ENCODE measurements around the gene PLEKHG4B. TPM values are rescaled to one million over a fixed set of nuclear protein-coding genes. Genes with fewer than 3 reads are reported as not detected.
"Not testable (repeated sequence)": the region's sequence is repeated elsewhere in the genome, so short reads cannot be mapped to it uniquely, and the experiment has no call there.

PLEKHG4B gene
- total RNA-seq, 1 experiment from 2014 or later, result 9.9 TPM

DNA sequence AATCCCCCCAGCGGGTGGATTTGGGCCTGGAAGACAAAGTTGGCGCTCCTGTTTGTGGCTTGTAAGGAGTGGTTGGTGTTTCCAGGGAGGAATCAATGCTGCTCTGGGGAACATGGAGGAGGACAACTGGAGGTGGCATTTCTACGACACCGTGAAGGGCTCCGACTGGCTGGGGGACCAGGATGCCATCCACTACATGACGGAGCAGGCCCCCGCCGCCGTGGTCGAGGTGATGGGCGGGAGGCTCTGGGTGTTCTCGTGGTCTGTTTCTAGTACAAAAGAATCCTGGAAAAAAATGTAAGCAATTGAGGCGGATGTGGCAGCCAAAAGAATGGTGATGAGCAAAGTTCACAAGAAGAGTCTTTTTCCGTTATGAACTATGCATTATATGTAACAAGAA lies 133.4 kb downstream of the PLEKHG4B start:
- DNase-seq (ENCODE audit: low read depth), result no peak

DNA sequence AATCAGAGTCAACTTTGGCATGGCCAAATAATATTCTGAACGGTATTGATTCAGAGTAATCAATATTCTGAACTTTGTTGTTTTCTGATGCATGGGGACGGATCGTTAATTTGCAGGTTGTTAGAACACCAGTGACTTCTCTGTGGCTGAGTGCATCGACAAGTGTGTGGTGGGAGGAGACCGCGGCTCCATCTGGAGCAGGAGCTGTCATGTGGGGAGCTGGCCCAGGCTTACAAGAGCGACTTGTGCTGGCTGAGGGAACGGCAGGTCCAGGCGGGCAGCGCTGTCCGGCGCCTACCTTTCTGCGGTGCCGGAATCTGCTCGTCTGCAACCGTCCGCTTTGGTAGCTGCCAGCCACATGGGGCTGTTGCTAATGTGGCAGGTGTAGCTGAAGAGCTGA lies 135.4 kb downstream of the PLEKHG4B start:
- DNase-seq (ENCODE audit: low read depth), result not testable (repeated sequence)

DNA sequence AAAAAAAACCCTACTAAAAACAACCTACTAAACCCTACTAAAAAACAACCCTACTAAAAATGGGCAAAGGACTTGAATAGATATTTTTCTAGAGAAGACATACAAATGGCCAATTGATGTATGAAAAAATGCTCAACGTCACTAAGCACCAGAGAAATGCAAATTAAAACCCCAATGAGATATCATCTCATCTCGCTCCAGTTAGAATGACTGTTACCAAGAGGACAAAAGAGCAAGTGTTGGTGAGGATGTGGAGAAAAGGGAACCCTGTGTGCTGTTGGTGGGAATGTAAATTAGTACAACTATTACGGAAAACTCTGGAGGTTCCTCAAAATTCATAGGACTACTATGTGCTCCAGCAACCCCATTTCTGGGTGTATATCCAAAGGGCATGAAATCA lies 136.9 kb downstream of the PLEKHG4B start:
- no peak for DNase-seq (ENCODE audit: low read depth)

DNA sequence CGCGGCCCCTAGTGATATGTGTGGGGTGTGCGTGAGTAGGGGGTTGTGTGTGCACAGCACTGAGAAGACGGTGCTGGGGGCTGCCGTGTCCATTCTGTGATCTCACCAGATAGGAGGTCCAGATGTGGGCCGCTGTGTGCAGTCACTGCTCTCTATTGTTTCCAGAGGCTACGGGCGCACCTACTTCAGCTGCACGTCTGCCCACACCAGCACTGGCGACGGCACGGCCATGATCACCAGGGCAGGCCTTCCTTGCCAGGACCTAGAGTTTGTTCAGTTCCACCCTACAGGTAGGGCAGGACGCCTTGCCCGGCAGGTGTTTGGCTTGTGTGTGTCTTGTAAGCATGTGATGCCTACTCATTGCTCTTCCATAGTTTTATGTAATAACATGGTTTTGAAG lies 138.7 kb downstream of the PLEKHG4B start:
- DNase-seq (ENCODE audit: low read depth), result no peak

DNA sequence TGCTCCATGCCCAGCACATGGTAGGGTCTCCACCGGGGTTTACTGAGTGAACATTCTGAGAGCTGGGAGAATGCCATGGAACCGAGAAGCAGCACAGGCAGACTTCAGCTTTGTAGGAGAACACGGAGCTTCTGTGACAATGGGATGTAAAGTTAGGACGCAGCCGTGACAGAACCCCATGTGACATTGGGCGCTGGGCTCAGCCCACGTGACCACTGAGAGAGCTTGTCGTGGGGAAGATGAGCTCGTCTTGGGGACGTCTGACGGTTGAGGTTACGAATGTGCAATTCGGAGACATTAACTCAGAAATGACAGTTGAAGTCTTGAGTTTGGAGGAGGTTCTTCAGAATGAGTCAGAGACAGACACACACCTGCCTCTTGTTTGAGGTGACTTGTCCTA lies 139.7 kb downstream of the PLEKHG4B start:
- DNase-seq (ENCODE audit: low read depth), result no peak

DNA sequence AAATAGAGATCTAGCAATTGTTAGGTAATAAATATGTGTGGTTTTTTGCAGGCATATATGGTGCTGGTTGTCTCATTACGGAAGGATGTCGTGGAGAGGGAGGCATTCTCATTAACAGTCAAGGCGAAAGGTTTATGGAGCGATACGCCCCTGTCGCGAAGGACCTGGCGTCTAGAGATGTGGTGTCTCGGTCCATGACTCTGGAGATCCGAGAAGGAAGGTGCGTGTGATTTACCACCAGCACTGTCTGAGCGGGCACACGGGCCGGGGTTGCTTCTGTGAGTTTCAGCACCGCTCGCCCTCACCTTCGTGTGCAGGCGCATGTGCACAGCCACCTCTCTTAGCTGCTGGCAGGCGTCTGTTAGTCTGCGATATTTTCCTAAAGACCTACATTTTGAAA lies 141.5 kb downstream of the PLEKHG4B start:
- DNase-seq (ENCODE audit: low read depth), result not testable (repeated sequence)

DNA sequence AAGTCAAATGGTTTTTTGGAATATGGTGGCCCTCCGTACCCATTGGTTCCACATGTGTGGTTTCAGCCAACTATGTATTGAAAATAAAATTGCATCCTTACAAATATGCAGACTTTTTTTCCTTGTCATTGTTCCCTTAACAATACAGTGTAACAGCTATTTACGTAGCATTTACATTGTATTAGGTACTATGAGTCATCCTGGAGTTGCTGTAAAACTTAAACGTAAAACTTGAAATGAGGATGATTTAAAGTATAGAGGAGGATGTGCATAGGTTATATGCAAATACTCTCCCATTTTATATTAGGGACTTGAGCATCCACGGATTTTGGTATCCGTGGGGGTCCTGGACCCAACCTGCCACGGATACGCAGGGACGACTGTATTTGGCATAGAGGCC lies 142.5 kb downstream of the PLEKHG4B start:
- no peak for DNase-seq (ENCODE audit: low read depth)

DNA sequence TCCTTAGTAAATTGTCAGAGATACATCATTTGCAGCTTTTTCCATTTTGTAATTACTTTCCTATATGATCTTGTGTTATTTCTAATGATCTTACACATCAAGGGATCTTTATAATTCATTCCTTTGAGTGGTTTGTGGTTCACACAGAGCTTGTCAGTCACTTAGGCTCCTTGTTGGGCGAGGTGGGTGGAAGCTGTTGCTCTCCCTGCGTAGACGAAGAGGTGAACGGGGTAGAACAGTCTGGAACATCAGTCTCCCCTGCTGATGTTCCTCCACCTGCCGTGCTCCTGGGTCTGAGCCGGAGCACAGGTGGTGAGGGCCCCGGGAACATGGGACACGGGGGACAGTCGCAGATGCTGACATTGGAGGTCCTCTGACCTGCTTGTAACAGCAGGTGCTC lies 143.6 kb downstream of the PLEKHG4B start:
- not testable (repeated sequence) for DNase-seq (ENCODE audit: low read depth)

DNA sequence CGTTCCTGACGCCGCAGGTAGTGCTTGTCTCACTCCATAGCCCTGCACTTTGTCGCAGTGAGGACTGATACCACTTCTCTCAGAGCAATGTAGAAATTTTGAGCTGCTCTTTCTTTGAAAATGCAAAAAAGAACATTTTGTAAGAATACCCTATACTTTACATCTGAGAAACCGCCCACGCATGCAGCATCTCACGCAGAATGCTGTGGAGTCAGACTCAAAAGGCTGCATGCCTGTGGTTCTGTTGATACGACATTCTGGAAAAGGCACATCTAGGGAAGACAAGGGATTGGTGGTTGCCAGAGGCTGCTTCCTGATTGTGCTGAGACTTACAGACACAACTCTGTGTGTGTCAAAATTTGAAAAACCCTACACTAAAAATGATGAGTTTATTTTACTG lies 146.0 kb downstream of the PLEKHG4B start:
- not testable (repeated sequence) for DNase-seq (ENCODE audit: low read depth)

Other genes with a start within 250 kb of the PLEKHG4B start
- not detected in 2 replicates for gene LRRC14B, start 99.3 kb downstream of the PLEKHG4B start, total RNA-seq (2014; rRNA removed; shearing (Covaris generic))
- 3.4 and 5.4 TPM in 2 replicates for gene CCDC127, start 126.0 kb downstream of the PLEKHG4B start, total RNA-seq (2014; rRNA removed; shearing (Covaris generic))
- gene SDHA, start 126.2 kb downstream of the PLEKHG4B start, total RNA-seq (2014; rRNA removed; shearing (Covaris generic)), result 78.4 and 109 TPM in 2 replicates
- 120 and 149 TPM in 2 replicates for gene PDCD6, start 179.5 kb downstream of the PLEKHG4B start, total RNA-seq (2014; rRNA removed; shearing (Covaris generic))
- gene AHRR, start 229.5 kb downstream of the PLEKHG4B start, total RNA-seq (2014; rRNA removed; shearing (Covaris generic)), result 49.1 and 50.6 TPM in 2 replicates